OCI-LY1 (cell line): ENCODE results near the gene TERB1.

Source experiments
- H2AFZ ChIP-seq: fragments of 200-600 bp; sonication (generic), shearing (Covaris generic); 2 replicates; pipeline ENCODE4 v1.6.0; 2014; ENCODE audit warnings: antibody characterized with exemption, mild to moderate bottlenecking, low read length
- H3F3A ChIP-seq: fragments of 200-600 bp; sonication (generic), shearing (Covaris generic); 2 replicates; pipeline ENCODE4 v1.6.0; 2014; ENCODE audit warnings: mild to moderate bottlenecking, antibody characterized with exemption, low read length, moderate library complexity; ENCODE audit not compliant: insufficient read depth
- H3K27ac ChIP-seq: fragments of 200-600 bp; sonication (generic); 2 replicates; pipeline ENCODE4 v1.5.1; 2014; ENCODE audit warnings: low read length, mixed run types, mild to moderate bottlenecking, low read depth; ENCODE audit not compliant: poor library complexity, severe bottlenecking
- H3K27me3 ChIP-seq: fragments of 200-600 bp; sonication (generic); 2 replicates; pipeline ENCODE4 v1.6.0; 2014; ENCODE audit warnings: antibody characterized with exemption, mild to moderate bottlenecking, low read length, moderate library complexity; ENCODE audit not compliant: insufficient read depth
- H3K36me3 ChIP-seq: fragments of 200-600 bp; sonication (generic); 2 replicates; pipeline ENCODE4 v1.6.1; 2014; ENCODE audit warnings: mild to moderate bottlenecking, antibody characterized with exemption, low read length, moderate library complexity, mixed read lengths; ENCODE audit not compliant: insufficient read depth
- H3K4me1 ChIP-seq: fragments of 200-600 bp; sonication (generic); 2 replicates; pipeline ENCODE4 v1.5.1; 2014; ENCODE audit warnings: mild to moderate bottlenecking, low read length, moderate library complexity; ENCODE audit not compliant: insufficient read depth, severe bottlenecking
- H3K4me2 ChIP-seq: fragments of 200-600 bp; sonication (generic), shearing (Covaris generic); 2 replicates; pipeline ENCODE4 v1.6.1; 2014; ENCODE audit warnings: low read length
- H3K4me3 ChIP-seq: fragments of 200-600 bp; sonication (generic); 2 replicates; pipeline ENCODE4 v1.5.1; 2014; ENCODE audit warnings: low read length, low read depth, mild to moderate bottlenecking, mixed read lengths; ENCODE audit not compliant: poor library complexity, severe bottlenecking
- H3K79me2 ChIP-seq: fragments of 200-600 bp; shearing (Covaris generic); 2 replicates; pipeline ENCODE4 v1.6.1; 2016; ENCODE audit warnings: mixed run types, low read length, mixed read lengths; ENCODE audit not compliant: insufficient read depth
- H3K9ac ChIP-seq: fragments of 200-600 bp; sonication (generic), shearing (Covaris generic); 2 replicates; pipeline ENCODE4 v1.6.1; 2014; ENCODE audit warnings: mild to moderate bottlenecking, low read length, mixed read lengths
- H3K9me2 ChIP-seq: fragments of 200-600 bp; sonication (generic), shearing (Covaris generic); 2 replicates; pipeline ENCODE4 v1.6.1; 2014; ENCODE audit warnings: low read depth, mild to moderate bottlenecking, low read length, mixed read lengths
- H3K9me3 ChIP-seq: fragments of 200-600 bp; shearing (Covaris generic); 2 replicates; pipeline ENCODE4 v1.6.1; 2014; ENCODE audit warnings: low read length, mixed read lengths
- H4K20me1 ChIP-seq: fragments of 200-600 bp; sonication (generic), shearing (Covaris generic); 2 replicates; pipeline ENCODE4 v1.6.0; 2016; ENCODE audit warnings: mild to moderate bottlenecking, low read length; ENCODE audit not compliant: insufficient read depth
- CTCF ChIP-seq: fragments of 200-600 bp; sonication (generic), shearing (Covaris generic); IDR thresholded peaks from 2 replicates; pipeline ENCODE4 v1.5.1; 2017; ENCODE audit warnings: mild to moderate bottlenecking, antibody characterized with exemption, low read length, moderate library complexity, mixed read lengths
- EZH2 ChIP-seq: fragments of 200-600 bp; sonication (generic), shearing (Covaris generic); IDR thresholded peaks from 2 replicates; pipeline ENCODE4 v1.8.0; 2017; ENCODE audit warnings: borderline replicate concordance, mixed run types, mild to moderate bottlenecking, antibody characterized with exemption, low read length, moderate library complexity, mixed read lengths

The TERB1 gene

GRCh38 chr16:66714062-66714461 lies 87.3 kb downstream of the TERB1 start:
- H3K27me3 ChIP-seq = no peaks in the 10 kb centered on the region; the same call in 1 of the 2 replicates
- H3K79me2 ChIP-seq = no peaks in the 10 kb centered on the region
- no peak overlapping the region for H3K27ac ChIP-seq
- no peak overlapping the region for H3K9ac ChIP-seq
- TF ChIP-seq CTCF (no peak), EZH2 (no peak)
- H3K9me3 ChIP-seq = no peaks in the 10 kb centered on the region
- no peaks in the 10 kb centered on the region for H3K4me1 ChIP-seq
- H3K36me3 ChIP-seq = no peaks in the 10 kb centered on the region
- no peaks in the 10 kb centered on the region for H3F3A ChIP-seq
- no peaks in the 10 kb centered on the region for H4K20me1 ChIP-seq
- H3K9me2 ChIP-seq = no peaks in the 10 kb centered on the region
- H3K4me2 ChIP-seq = no peak overlapping the region
- no peak overlapping the region for H3K4me3 ChIP-seq
- H2AFZ ChIP-seq = no peak overlapping the region

- Histone ChIP-seq H4K20me1 (no peaks in the 10 kb centered on the region), H3K4me2 (no peak overlapping the region), H3K79me2 (no peaks in the 10 kb centered on the region), H3K4me1 (no peaks in the 10 kb centered on the region), H3K9me2 (no peaks in the 10 kb centered on the region), H3K9me3 (no peaks in the 10 kb centered on the region), H3K9ac (no peak overlapping the region), H3F3A (no peaks in the 10 kb centered on the region), H3K27ac (no peak overlapping the region), H3K36me3 (no peaks in the 10 kb centered on the region), H3K27me3 (no peaks in the 10 kb centered on the region; the same call in 1 of the 2 replicates), H3K4me3 (no peak overlapping the region), H2AFZ (no peak overlapping the region)
- TF ChIP-seq CTCF = no peak
- no peak for TF ChIP-seq EZH2
Observed at GRCh38 chr16:66713076-66713475, 88.3 kb downstream of the TERB1 start.

GRCh38 chr16:66712512-66712911 lies 88.9 kb downstream of the TERB1 start:
- Histone ChIP-seq H3K27ac (no peak overlapping the region), H2AFZ (no peak overlapping the region), H3K9ac (no peak overlapping the region), H3K4me2 (no peak overlapping the region), H3K79me2 (no peaks in the 10 kb centered on the region), H3K4me1 (no peaks in the 10 kb centered on the region), H3K9me2 (no peaks in the 10 kb centered on the region), H4K20me1 (no peaks in the 10 kb centered on the region), H3F3A (no peaks in the 10 kb centered on the region), H3K4me3 (no peak overlapping the region), H3K36me3 (no peaks in the 10 kb centered on the region), H3K27me3 (no peaks in the 10 kb centered on the region; the same call in 1 of the 2 replicates), H3K9me3 (no peaks in the 10 kb centered on the region)
- TF ChIP-seq CTCF (no peak), EZH2 (no peak)
